IPS DF 4.7 (cell line): ENCODE data around the gene SEC14L1.

Experiments
- DNase-seq: peaks from one replicate; pipeline ENCODE4 v3.0.0-alpha.2; 2013; ENCODE audit warnings: low spot score; ENCODE audit errors: extremely low read depth

The SEC14L1 gene

GRCh38 chr17:77256710-77257109, 115.9 kb downstream of the SEC14L1 start:
- DNase-seq = no peak

GRCh38 chr17:77257169-77257568, 116.4 kb downstream of the SEC14L1 start:
- no peak for DNase-seq

DNA sequence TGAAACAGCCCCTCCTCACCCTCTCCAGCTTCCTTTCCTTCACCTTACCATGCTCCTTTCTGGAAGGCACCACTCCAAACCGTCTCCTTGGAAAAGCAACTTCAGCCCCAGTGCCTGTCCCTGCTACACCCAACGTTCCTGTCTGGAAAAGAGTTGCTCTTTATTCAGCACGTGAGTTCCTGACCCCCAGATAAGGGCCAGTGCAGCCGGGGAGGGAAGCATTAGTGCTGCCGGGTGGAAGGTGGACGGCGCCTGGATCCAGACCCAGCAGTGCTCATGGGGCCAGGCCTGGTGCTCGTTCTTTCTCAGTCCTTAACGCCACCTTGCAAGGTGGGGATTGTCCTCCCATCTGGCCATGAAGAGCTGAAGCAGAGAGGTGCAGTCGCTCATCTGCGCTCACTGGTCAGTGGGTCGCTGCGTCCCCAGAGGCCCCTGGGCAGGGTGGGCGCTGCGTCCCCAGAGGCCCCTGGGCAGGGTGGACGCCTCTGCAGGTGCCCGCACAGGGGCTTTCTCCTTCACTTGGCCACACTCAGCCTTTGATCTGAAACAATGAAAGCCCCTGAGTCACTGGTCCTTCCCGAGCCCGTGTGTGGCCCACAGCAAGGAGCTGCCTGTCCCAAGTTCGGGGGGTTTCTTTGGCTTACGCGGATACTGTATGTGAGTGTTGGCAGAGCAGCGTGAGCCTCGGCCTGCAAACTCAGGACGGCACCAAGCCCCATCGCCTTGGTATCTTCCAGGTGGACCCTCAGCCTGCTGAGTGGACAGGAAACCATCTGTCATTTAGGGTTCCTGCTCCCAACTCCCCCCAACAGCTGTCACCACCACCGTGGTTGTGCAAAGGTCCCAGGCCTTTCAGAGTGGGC, 117.1 kb downstream of the SEC14L1 start:
- DNase-seq = no peak

DNA sequence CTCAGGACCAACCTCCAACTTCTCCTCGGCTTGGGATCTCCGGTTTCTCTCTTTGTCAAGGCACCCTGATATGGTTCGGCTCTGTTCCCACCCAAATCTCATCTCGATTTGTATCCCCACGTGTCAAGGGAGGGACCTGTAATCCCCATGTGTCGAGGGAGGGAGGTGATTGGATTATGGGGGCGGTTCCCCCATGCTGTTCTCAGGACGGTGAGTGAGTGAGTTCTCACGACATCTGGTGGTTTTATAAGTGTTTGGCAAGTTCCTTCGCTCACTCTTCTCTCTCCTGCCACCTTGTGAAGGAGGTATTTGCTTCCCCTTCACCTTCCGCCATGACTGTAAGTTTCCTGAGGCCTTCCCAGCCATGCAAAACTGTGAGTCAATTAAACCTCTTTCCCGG, 117.9 kb downstream of the SEC14L1 start:
- DNase-seq = no peak

GRCh38 chr17:77264617-77265230, 124.0 kb downstream of the SEC14L1 start:
- no peak for DNase-seq

- no peak for DNase-seq
These were observed 125.4 kb downstream of the SEC14L1 start for GRCh38 chr17:77266213-77266612.
